HG03095 (cell line): ENCODE results near the gene FKBP14.

ENCODE experiments used
- ATAC-seq: cut with Tn5 transposase; IDR thresholded peaks from one replicate; pipeline ENCODE4 v1.9.1; 2021; ENCODE audit warnings: moderate library complexity; ENCODE audit not compliant: unreplicated experiment

FKBP14 gene

DNA sequence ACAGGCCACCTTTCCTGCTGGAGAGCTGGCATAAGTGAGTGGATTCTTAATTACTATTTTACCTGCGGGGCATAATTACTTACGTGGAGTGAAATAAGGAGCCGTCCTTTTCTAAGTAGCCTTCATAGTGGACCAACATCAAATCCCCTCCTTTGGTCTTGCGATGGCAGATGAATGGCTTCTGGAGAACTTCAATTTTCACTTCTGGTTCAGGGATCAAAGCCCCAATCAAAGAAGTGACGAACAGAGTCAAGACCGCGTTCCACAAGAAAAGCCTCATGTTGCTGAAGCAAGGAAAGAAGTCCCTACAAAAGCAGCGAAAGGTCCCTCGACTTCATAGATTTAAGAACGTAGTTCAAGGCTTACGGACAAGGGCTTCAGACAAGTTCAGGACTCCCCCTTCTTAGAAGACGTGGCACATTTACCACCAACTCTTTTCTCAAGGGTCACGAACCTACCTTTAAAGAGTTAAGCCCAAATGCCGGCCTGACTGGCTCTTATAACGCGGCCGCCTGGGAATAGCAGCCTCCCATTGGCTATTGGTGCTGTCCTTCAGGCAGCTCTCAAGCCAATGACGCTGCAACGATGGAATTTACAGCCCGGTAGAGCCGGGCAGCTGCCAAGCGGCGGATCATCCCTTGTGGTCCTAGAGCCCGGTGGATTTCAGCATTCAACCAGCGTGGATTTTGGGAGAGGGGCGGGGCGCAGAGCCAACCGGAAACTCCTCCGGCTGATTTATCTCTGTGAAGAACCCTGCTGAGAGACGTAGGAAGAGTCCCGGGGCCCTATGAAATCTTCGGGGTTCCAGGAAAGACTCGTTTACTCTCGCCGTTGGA is at the start of gene FKBP14:
FKBP14 (minus strand) TSS at position 474 of the 836 bp plus-strand sequence; CDS start at position 280, 194 bp downstream.
- ATAC-seq = peak; percentile 76

DNA sequence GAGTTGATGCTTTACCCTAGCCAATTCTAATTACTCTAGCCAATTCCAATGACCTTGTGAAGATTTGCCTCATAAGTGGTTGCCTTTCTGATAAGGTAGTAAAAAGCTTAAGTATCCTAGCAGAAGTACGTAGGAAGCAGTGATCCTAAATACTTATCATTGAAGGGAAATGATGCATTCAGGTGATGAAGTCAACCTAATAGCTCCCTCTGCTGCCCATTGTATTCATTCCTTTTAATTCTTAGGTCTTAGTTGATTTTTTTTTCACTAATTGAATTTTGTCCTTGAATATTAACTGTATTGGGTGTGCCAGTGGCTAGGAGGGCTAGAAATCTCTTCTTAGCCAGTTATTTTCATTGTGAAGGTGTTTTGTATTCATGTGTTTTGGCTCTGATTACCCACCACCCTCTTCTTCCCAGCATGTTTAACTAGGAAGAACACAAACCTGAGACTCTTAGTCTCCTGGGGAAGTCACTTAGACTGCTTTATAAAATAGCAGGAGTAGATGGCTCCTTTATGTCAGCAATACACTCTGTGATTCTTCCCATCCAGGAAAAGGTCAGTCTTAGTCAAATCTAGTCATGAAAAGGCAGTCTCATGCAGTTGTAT is 48.0 kb upstream of the FKBP14 start:
- ATAC-seq = no peak

DNA sequence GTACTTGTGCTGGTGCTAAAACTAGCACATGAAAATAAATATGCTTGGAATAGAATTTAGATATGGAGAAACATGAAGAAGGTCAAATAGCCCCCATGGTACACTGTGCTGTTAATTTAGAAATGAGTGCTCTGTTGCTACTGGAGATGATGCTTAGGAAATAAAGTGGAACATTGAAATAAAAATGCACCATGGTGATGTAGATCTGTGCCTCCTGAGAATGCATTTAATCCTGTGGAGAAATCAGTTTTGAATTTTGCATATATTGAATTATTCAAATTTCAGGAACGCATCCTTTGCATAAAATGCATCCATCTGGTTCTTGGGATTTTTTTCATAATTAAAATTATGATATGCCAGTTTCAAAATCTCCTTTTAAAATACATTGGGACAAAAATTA is 46.2 kb upstream of the FKBP14 start:
- no peak for ATAC-seq

DNA sequence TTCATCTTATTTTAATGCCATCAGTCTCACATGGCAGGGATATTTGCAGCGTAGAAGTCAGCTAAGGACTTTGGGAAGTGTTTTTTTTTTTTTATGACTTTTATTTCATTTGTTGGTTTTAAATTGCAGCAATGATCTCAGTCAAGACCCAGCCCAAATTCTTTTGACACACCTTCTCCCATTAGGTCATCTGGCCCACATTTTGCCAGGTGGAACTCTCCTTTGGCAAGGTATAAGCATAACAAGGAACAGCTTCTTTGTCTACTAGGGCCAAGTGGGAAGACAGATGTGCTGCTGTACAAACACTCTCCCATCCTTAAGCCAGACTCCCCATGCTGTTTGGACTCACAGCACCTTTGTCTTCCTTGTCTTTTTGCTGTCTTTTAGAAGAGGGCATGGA is 43.5 kb upstream of the FKBP14 start:
- no peak for ATAC-seq

GRCh38 chr7:30069096-30069867 is 42.8 kb upstream of the FKBP14 start:
- ATAC-seq = no peak

GRCh38 chr7:30068117-30068516 is 41.6 kb upstream of the FKBP14 start:
- no peak for ATAC-seq

DNA sequence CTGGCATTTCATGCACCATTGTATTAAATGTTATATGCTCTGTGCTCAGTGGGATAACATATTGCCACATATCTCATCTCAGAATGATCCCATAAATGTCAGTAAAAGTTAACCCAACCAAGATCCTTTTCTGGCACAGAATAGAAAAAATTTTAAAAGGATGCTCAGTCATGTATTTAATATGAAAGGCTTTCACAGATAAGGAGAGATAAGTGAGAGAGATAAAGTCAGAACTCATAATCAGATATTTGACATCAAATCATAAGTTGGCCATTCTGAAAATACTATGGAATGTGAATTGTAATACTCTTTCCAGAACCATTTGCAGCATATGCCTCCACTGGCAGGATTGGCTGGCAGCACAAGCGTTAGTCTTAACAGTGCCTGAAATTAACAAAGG is 40.2 kb upstream of the FKBP14 start:
- no peak for ATAC-seq

DNA sequence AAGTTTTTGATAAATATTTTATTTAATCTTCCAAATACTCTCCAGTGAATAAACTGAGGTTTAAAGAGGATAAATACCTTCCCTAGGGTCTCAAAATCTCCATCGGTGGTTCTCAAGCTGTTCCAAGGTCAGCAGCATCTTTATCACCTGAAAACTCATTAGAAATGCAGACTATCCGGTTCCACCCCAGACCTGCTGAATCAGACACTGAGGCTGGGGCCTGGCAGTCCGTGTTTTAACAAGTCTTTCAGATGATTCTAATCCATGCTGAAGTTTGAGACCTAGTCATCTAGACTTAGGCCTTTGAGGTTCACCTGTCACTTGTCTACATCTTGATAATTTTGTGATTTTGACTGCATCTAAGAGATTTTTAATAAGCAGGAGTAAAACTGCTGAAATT is 39.2 kb upstream of the FKBP14 start:
- no peak for ATAC-seq

- no peak for ATAC-seq
Observed at GRCh38 chr7:30062587-30062986, 36.1 kb upstream of the FKBP14 start.

GRCh38 chr7:30061786-30062185 is 35.3 kb upstream of the FKBP14 start:
- ATAC-seq = peak; percentile 78

- ATAC-seq = no peak
Observed at GRCh38 chr7:30057741-30058140, 31.2 kb upstream of the FKBP14 start.

DNA sequence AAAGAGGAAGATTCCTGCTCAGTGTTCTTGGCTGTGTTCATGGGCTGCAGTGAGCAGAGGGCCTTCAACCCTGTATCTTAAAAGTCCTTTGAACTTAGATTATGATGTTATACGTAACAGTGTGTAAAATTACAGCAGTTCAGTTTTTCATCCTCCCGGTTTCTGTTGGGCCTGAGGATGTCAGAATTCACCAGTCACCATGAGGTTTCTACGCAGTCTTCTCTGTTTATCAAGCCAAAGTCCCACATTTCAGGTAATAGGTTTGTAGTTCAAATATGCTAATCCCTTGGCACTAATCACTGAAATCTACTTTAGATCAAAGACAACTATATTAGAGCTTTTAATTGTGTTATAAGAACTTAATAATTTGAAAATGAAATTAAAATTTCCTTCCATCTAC is 26.6 kb upstream of the FKBP14 start:
- ATAC-seq = no peak

DNA sequence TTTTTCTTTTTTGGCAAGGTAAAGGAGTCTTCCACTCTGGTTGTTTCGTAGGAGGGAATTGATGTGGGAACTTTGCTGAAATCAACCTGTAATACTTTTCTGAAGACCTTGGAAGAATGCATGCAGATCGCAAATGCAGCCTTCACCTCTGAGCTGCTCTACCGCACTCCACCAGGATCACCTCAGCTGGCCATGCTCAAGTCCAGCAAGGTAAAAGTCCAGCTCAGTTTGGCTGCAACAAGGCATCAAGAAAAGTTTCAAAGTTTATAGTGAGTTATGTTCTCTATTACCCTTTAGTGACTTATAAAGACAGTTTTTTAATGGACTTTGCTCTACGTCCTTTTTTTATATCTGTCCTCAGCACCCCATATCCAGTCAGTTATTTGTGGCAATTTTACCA is 22.7 kb upstream of the FKBP14 start:
- ATAC-seq = no peak

GRCh38 chr7:30048582-30048981 is 22.1 kb upstream of the FKBP14 start:
- ATAC-seq = no peak

DNA sequence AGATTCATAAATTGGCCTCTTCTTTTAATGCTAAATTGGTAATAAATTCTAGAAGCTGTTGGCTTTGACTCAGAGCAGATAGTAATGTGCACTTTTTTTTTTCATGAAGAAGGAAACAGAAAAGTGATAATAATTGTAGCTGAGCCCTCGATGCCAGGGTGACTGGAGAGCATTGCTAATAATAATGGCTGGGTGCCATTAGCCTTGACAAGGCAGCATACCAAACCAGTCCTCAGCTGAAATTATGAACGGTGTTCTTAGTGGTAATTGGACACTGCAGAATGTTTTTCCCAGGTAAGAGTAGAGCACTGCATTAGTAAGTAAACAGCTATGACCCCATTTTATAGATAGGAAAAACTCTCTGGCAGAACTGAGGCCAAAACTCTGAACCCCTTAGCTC is 20.6 kb upstream of the FKBP14 start:
- no peak for ATAC-seq

GRCh38 chr7:30046127-30046770 is 19.7 kb upstream of the FKBP14 start:
- no peak for ATAC-seq

- ATAC-seq = no peak
Observed at GRCh38 chr7:30041526-30042269, 15.2 kb upstream of the FKBP14 start.

DNA sequence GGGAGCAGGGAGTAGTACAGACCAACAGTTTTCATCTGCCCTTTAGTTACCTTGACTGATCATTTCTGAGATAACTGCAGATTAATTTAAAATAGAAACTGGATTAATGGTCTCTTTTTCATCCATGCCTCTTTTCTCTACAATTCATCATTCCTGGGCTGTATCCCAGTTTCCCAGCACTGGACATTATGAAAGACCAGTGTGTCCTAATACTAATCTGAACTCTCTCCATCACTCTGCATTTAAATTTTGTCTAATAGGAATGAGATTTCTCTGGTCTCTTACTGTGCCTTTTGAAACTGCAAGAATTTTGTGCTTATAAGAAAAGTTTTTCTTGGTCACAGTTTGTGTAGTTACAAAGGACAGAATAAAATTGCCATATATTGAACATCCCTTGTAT is 14.4 kb upstream of the FKBP14 start:
- ATAC-seq = no peak

- ATAC-seq = no peak
Observed at GRCh38 chr7:30038196-30038980, 11.9 kb upstream of the FKBP14 start.

- ATAC-seq = no peak
Observed at GRCh38 chr7:30036220-30036619, 9.7 kb upstream of the FKBP14 start.
